GM23338 (cell line): Measurements from ENCODE around the gene C11orf71. TPM values are rescaled to one million over a fixed set of nuclear protein-coding genes. Genes with fewer than 3 reads are reported as not detected.

ENCODE experiments used
- ATAC-seq: fragments of 200-7000 bp; cut with Tn5 transposase; 3 replicates; pipeline ENCODE4 v1.9.1; 2020
- DNase-seq: peaks from one replicate; pipeline ENCODE4 v3.0.0-alpha.2; 2015; ENCODE audit warnings: low spot score
- H2AFZ ChIP-seq: fragments of 200-600 bp; sonication (generic); 2 replicates; pipeline ENCODE4 v1.8.0; 2016; ENCODE audit warnings: antibody characterized with exemption, mild to moderate bottlenecking, moderate library complexity
- H3F3A ChIP-seq: fragments of 200-600 bp; sonication (generic); replicated peaks from 2 replicates; pipeline ENCODE4 v1.8.0; 2017; ENCODE audit warnings: antibody characterized with exemption, mixed run types, low read depth
- H3K27ac ChIP-seq: fragments of 200-600 bp; sonication (generic); 2 replicates; pipeline ENCODE4 v1.6.1; 2016; ENCODE audit warnings: low read depth
- H3K27me3 ChIP-seq: fragments of 200-600 bp; sonication (generic); 2 replicates; pipeline ENCODE4 v1.8.0; 2016; ENCODE audit warnings: mild to moderate bottlenecking, mixed run types, moderate library complexity; ENCODE audit not compliant: insufficient read depth
- H3K36me3 ChIP-seq: fragments of 200-600 bp; sonication (generic); 2 replicates; pipeline ENCODE4 v1.8.0; 2016; ENCODE audit warnings: mild to moderate bottlenecking; ENCODE audit not compliant: insufficient read depth
- H3K4me1 ChIP-seq: fragments of 200-600 bp; sonication (generic); 2 replicates; pipeline ENCODE4 v1.8.0; 2016; ENCODE audit warnings: mild to moderate bottlenecking, moderate library complexity; ENCODE audit not compliant: insufficient read depth
- H3K4me2 ChIP-seq: fragments of 200-600 bp; sonication (generic); 2 replicates; pipeline ENCODE4 v1.7.1; 2017; ENCODE audit warnings: mixed run types
- H3K4me3 ChIP-seq: fragments of 200-600 bp; sonication (generic); 2 replicates; pipeline ENCODE4 v1.6.1; 2016; ENCODE audit warnings: mixed run types
- H3K79me2 ChIP-seq: fragments of 200-600 bp; sonication (generic); replicated peaks from 2 replicates; pipeline ENCODE4 v1.8.0; 2017; ENCODE audit warnings: mild to moderate bottlenecking; ENCODE audit not compliant: insufficient read depth
- H3K9me2 ChIP-seq: fragments of 200-600 bp; sonication (generic); 2 replicates; pipeline ENCODE4 v1.8.0; 2017; ENCODE audit not compliant: insufficient read depth
- H4K20me1 ChIP-seq: fragments of 200-600 bp; sonication (generic); replicated peaks from 2 replicates; pipeline ENCODE4 v1.8.0; 2017; ENCODE audit warnings: mild to moderate bottlenecking; ENCODE audit not compliant: insufficient read depth
- H3K27ac Mint-ChIP-seq: 2 replicates; pipeline ENCODE4 v1.8.0; 2020; ENCODE audit warnings: inconsistent platforms, mild to moderate bottlenecking, moderate library complexity, mixed read lengths
- H3K27me3 Mint-ChIP-seq: 3 replicates; pipeline ENCODE4 v1.8.0; 2022; ENCODE audit warnings: low read depth, mild to moderate bottlenecking, moderate library complexity, mixed read lengths, inconsistent platforms; ENCODE audit not compliant: insufficient read depth, poor library complexity
- H3K36me3 Mint-ChIP-seq: 3 replicates; pipeline ENCODE4 v1.8.0; 2021; ENCODE audit warnings: low read depth, mild to moderate bottlenecking, inconsistent platforms, moderate library complexity, mixed read lengths
- H3K4me1 Mint-ChIP-seq: 3 replicates; pipeline ENCODE4 v1.8.0; 2020; ENCODE audit warnings: mild to moderate bottlenecking, inconsistent platforms, mixed read lengths
- H3K4me3 Mint-ChIP-seq: 3 replicates; pipeline ENCODE4 v1.8.0; 2021; ENCODE audit warnings: moderate library complexity, mild to moderate bottlenecking, inconsistent platforms, mixed read lengths
- H3K9me3 Mint-ChIP-seq: 3 replicates; pipeline ENCODE4 v1.8.0; 2020; ENCODE audit warnings: moderate library complexity, mild to moderate bottlenecking, inconsistent platforms, mixed read lengths
- CREB1 ChIP-seq: fragments of 250-450 bp; sonication (Bioruptor Pico); IDR thresholded peaks from 2 replicates; pipeline ENCODE4 v1.5.0; 2020; ENCODE audit warnings: low read depth, mild to moderate bottlenecking, moderate library complexity
- EZH2 ChIP-seq: fragments of 200-600 bp; sonication (generic); IDR thresholded peaks from one replicate; pipeline ENCODE4 v1.8.0; 2017; ENCODE audit warnings: antibody characterized with exemption, mild to moderate bottlenecking, low read depth; ENCODE audit not compliant: unreplicated experiment
- EZH2phosphoT487 ChIP-seq: fragments of 200-600 bp; sonication (generic); IDR thresholded peaks from one replicate; pipeline ENCODE4 v1.8.1; 2018; ENCODE audit warnings: antibody characterized with exemption; ENCODE audit not compliant: unreplicated experiment
- NANOG ChIP-seq: IDR thresholded peaks from 2 replicates; pipeline ENCODE4 v1.6.1; 2016; ENCODE audit warnings: antibody characterized with exemption, borderline replicate concordance
- POLR2AphosphoS5 ChIP-seq: IDR thresholded peaks from 2 replicates; pipeline ENCODE4 v1.6.1; 2016; ENCODE audit warnings: antibody characterized with exemption, low read depth
- STAT1 ChIP-seq: IDR thresholded peaks from one replicate; pipeline ENCODE4 v1.6.1; 2016; ENCODE audit warnings: antibody characterized with exemption; ENCODE audit not compliant: unreplicated experiment
- ZNF114 ChIP-seq: fragments of 250-450 bp; sonication (Bioruptor Pico); IDR thresholded peaks from 2 replicates; pipeline ENCODE4 v1.5.0; 2020; ENCODE audit warnings: mild to moderate bottlenecking, moderate library complexity
- ZNF331 ChIP-seq: fragments of 250-450 bp; sonication (Bioruptor Pico); IDR thresholded peaks from 2 replicates; pipeline ENCODE4 v1.5.0; 2020; ENCODE audit warnings: low read depth, mild to moderate bottlenecking, moderate library complexity
- polyA plus RNA-seq: library from polyadenylated mRNA; unstranded; fragments of >200 nt; fragmentation: Nextera tagmentation; extraction: Ambion mirVana; gene quantifications from 2 replicates; pipeline ENCODE4 v1.2.1, GENCODE V29; 2016
- total RNA-seq: library from RNA; depleted of rRNA; stranded (reverse); fragments of >200 nt; shearing (Covaris generic); gene quantifications from 2 replicates; pipeline ENCODE4 v1.2.3, GENCODE V29; 2014
- TF ChIP-seq, protein P1 (sequence below): IDR thresholded peaks from one replicate; pipeline ENCODE4 v1.6.1; 2018; ENCODE audit warnings: antibody characterized with exemption; ENCODE audit not compliant: unreplicated experiment

Gene C11orf71
- total and polyA plus RNA-seq, 2 experiments from 2014 or later = 5.8 to 8.7 TPM

- Histone ChIP-seq H3K79me2 (peaks cover 67% of the 10 kb centered on the region), H3K9me2 (no peaks in the 10 kb centered on the region), H4K20me1 (0 out of 2 replicates have a peak, but pooled peaks cover 2% of the 10 kb centered on the region), H3F3A (no peaks in the 10 kb centered on the region), H2AFZ (no peak overlapping the region), H3K36me3 (peaks cover 17% of the 10 kb centered on the region; the same call in 1 of the 2 replicates), H3K4me3 (peak overlapping the region; percentile 72), H3K4me2 (peak overlapping the region; percentile 81), H3K4me1 (peaks cover 24% of the 10 kb centered on the region), H3K27ac (peak overlapping the region; percentile 91), H3K27me3 (no peaks in the 10 kb centered on the region)
- ATAC-seq = no peak
- DNase-seq = no peak
- Mint-ChIP-seq H3K4me1 (peaks cover 32% of the 10 kb centered on the region), H3K27me3 (peaks cover 12% of the 10 kb centered on the region), H3K4me3 (peak overlapping the region; percentile 95), H3K27ac (peak overlapping the region; percentile 100), H3K9me3 (no peaks in the 10 kb centered on the region), H3K36me3 (peaks cover 38% of the 10 kb centered on the region)
- TF ChIP-seq CREB1 (CRISPR knock-in tag) (no peak), ZNF331 (CRISPR knock-in tag) (no peak), POLR2AphosphoS5 (no peak), ZNF114 (CRISPR knock-in tag) (no peak), NANOG (no peak)
These were observed 1.0 kb upstream of the C11orf71 start for GRCh38 chr11:114401311-114401710.

DNA sequence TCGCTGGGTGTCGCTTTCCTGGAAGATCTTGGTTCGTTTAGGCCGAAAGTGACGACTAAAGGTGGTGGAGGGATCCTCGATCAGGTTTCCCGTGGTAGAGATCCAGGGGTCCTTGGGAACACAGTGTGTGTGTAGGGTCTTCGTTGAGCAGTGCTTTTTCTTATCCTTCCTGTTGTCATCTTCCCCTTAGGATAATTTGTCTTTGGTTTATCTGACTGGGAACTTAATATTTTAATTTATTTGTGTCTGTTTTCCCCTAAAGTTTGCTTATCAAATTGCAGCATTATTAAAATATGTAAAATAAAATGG is 558 bp upstream of the C11orf71 start:
- peak overlapping the region; percentile 100 for H3K27ac Mint-ChIP-seq
- Histone ChIP-seq H3K36me3 (peaks cover 13% of the 10 kb centered on the region; the same call in 1 of the 2 replicates), H3F3A (no peaks in the 10 kb centered on the region), H3K4me3 (peak overlapping the region; percentile 72), H3K4me2 (peak overlapping the region; percentile 81), H3K79me2 (peaks cover 62% of the 10 kb centered on the region), H2AFZ (0 out of 2 replicates have a peak overlapping the region, but pooled peaks have one; percentile 8), H3K4me1 (peaks cover 28% of the 10 kb centered on the region), H4K20me1 (0 out of 2 replicates have a peak, but pooled peaks cover 2% of the 10 kb centered on the region), H3K27ac (peak overlapping the region; percentile 91), H3K9me2 (no peaks in the 10 kb centered on the region), H3K27me3 (no peaks in the 10 kb centered on the region)
- H3K4me1 Mint-ChIP-seq = peaks cover 37% of the 10 kb centered on the region
- H3K9me3 Mint-ChIP-seq = no peaks in the 10 kb centered on the region
- no peak for ATAC-seq
- peak overlapping the region; percentile 95 for H3K4me3 Mint-ChIP-seq
- H3K36me3 Mint-ChIP-seq = peaks cover 34% of the 10 kb centered on the region
- peaks cover 14% of the 10 kb centered on the region for H3K27me3 Mint-ChIP-seq
- DNase-seq = no peak
- TF ChIP-seq, protein P1, sequence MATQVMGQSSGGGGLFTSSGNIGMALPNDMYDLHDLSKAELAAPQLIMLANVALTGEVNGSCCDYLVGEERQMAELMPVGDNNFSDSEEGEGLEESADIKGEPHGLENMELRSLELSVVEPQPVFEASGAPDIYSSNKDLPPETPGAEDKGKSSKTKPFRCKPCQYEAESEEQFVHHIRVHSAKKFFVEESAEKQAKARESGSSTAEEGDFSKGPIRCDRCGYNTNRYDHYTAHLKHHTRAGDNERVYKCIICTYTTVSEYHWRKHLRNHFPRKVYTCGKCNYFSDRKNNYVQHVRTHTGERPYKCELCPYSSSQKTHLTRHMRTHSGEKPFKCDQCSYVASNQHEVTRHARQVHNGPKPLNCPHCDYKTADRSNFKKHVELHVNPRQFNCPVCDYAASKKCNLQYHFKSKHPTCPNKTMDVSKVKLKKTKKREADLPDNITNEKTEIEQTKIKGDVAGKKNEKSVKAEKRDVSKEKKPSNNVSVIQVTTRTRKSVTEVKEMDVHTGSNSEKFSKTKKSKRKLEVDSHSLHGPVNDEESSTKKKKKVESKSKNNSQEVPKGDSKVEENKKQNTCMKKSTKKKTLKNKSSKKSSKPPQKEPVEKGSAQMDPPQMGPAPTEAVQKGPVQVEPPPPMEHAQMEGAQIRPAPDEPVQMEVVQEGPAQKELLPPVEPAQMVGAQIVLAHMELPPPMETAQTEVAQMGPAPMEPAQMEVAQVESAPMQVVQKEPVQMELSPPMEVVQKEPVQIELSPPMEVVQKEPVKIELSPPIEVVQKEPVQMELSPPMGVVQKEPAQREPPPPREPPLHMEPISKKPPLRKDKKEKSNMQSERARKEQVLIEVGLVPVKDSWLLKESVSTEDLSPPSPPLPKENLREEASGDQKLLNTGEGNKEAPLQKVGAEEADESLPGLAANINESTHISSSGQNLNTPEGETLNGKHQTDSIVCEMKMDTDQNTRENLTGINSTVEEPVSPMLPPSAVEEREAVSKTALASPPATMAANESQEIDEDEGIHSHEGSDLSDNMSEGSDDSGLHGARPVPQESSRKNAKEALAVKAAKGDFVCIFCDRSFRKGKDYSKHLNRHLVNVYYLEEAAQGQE = no peak
- TF ChIP-seq STAT1 (no peak), EZH2 (no peak), POLR2AphosphoS5 (no peak), EZH2phosphoT487 (no peak), ZNF114 (CRISPR knock-in tag) (no peak)
